ENCODE measurements around the gene INSC.

DNA sequence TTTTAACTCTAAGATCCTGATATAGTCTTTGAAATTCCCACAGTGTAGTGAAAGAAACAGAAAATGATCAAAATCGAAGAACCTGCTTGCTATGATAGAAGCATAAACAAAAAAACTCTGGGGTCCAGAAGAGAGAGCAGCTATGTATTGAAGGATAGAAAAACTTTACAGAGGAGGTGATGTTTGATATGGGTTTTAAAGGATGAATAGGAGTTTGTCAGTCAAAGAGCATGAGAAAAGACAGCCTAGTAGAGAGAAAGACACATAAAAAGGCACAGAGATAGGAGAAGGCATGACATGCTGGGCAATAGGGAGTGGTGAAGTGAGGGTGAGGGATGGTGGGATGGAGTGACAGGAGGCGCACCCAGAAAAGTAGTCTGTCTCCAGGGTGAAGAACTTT, 168.0 kb downstream of the INSC start:
- TF ChIP-seq, protein P1, sequence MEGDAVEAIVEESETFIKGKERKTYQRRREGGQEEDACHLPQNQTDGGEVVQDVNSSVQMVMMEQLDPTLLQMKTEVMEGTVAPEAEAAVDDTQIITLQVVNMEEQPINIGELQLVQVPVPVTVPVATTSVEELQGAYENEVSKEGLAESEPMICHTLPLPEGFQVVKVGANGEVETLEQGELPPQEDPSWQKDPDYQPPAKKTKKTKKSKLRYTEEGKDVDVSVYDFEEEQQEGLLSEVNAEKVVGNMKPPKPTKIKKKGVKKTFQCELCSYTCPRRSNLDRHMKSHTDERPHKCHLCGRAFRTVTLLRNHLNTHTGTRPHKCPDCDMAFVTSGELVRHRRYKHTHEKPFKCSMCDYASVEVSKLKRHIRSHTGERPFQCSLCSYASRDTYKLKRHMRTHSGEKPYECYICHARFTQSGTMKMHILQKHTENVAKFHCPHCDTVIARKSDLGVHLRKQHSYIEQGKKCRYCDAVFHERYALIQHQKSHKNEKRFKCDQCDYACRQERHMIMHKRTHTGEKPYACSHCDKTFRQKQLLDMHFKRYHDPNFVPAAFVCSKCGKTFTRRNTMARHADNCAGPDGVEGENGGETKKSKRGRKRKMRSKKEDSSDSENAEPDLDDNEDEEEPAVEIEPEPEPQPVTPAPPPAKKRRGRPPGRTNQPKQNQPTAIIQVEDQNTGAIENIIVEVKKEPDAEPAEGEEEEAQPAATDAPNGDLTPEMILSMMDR (IDR thresholded peaks at IDR 0.05) = no peak
- TF ChIP-seq POLR2A (IDR thresholded peaks at IDR 0.05) = no peak
